GM12892 (cell line): ENCODE results near the gene QPCTL.

Experiments used
- POLR2A ChIP-seq: IDR thresholded peaks from 2 replicates; pipeline ENCODE4 v1.6.1; 2011; ENCODE audit warnings: low read depth, low read length, control low read depth
- POLR2AphosphoS5 ChIP-seq: IDR thresholded peaks from 2 replicates; pipeline ENCODE4 v1.6.1; 2011; ENCODE audit warnings: low read depth, low read length, control low read depth
- TAF1 ChIP-seq: IDR thresholded peaks from 2 replicates; pipeline ENCODE4 v1.6.1; 2011; ENCODE audit warnings: low read depth, mild to moderate bottlenecking, control low read depth, low read length, borderline replicate concordance

DNA sequence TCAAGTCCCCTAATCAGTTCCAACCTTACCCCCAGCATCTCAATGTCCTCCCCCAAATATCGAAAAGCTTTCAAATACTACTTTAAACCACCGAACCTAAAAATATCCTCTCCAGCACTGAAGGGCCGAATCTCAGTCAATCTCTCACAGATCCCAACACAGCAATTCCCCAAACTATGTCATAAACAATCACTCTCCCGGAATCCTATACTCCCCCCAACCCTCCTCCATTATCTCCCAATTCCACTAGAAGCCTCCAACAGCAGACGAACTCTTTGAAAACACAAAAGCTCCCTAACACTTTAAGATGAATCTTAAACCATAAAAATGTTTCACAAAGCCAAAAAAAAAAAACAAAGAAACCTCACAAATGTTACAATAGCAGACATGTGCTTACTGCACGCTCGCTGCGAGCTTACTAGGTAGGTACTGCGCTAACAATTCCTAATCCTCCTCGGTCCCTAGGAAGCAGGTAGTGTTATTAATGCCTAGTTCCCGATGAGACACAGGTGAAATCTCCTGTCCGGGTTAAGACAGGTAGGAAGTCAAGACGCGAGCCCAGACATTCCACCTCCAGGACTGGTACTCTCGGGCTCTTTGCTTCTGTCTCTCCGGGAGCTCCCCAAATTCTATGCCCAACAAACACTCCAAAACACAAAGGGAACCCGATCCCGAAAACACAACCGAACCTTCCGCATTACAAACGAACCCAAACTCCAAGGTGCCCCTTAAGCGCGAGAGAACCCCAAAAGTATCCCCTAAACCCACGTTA lies 24.1 kb downstream of the QPCTL start:
- TF ChIP-seq POLR2AphosphoS5: no peak
- TF ChIP-seq POLR2A: no peak
- no peak for TF ChIP-seq TAF1
